ENCODE results near the gene CLIP1. TPM values are rescaled to one million over a fixed set of nuclear protein-coding genes. Genes with fewer than 3 reads are reported as not detected.

CLIP1 gene
- polyA plus RNA-seq, 1 donor (not counting 4 experiments of a cell fraction or from before 2014, with no cell fraction given): 54.0 TPM

- DNase-seq (ENCODE audit: low read depth, low spot score) (no peak), FAIRE-seq (no peak)
- Histone ChIP-seq H3K4me1 (ENCODE audit: control insufficient read depth, extremely low read depth, insufficient read depth, low read length) (no peaks in the 10 kb centered on the region), H3K4me3 (ENCODE audit: control insufficient read depth in 2 of 3, extremely low read depth in 1 of 3, insufficient read depth in 2 of 3, low read depth in 1 of 3, low read length in 3 of 3) (no peak overlapping the region), H3K9me3 (ENCODE audit: control insufficient read depth, low read depth, low read length) (no peaks in the 10 kb centered on the region), H3K9me1 (ENCODE audit: control insufficient read depth, extremely low read depth, insufficient read depth, low read length) (no peaks in the 10 kb centered on the region), H3K9ac (ENCODE audit: control insufficient read depth, extremely low read depth, insufficient read depth, low read length) (no peak overlapping the region), H3K79me2 (ENCODE audit: control insufficient read depth, insufficient read depth, low read length) (no peaks in the 10 kb centered on the region), H3K4me2 (ENCODE audit: control insufficient read depth, extremely low read depth, insufficient read depth, low read depth, low read length) (no peak overlapping the region), H3K27ac (ENCODE audit: control insufficient read depth, insufficient read depth, low read length) (no peak overlapping the region), H3K27me3 (ENCODE audit: control insufficient read depth, extremely low read depth, insufficient read depth, low read length) (no peaks in the 10 kb centered on the region), H4K20me1 (ENCODE audit: control insufficient read depth, extremely low read depth, insufficient read depth, low read length) (no peaks in the 10 kb centered on the region), H2AFZ (ENCODE audit: control insufficient read depth, low read length) (no peak overlapping the region), H3K36me3 (ENCODE audit: control insufficient read depth in 2 of 2, extremely low read depth in 1 of 2, insufficient read depth in 2 of 2, low read length in 2 of 2) (peaks cover 24 to 25% of the 10 kb centered on the region in 2 experiments)
- TF ChIP-seq CTCF (optimal IDR thresholded peaks at IDR 0.05 in 1 of 3, IDR thresholded peaks at IDR 0.05 in 1 of 3, conservative IDR thresholded peaks at IDR 0.05 in 1 of 3; ENCODE audit: extremely low read depth in 1 of 3, insufficient read depth in 2 of 3, low read length in 3 of 3) (no peak), EZH2 (IDR thresholded peaks at IDR 0.05; ENCODE audit: low read length) (no peak)
- dilution Hi-C loops (cut with MboI; ENCODE audit: extremely low pct_ligation_motif_present, low sequenced_read_pairs): no loop called here
Measured at GRCh38 chr12:122350141-122350848, 72.2 kb downstream of the CLIP1 start.

- dilution Hi-C loops (cut with MboI; ENCODE audit: extremely low pct_ligation_motif_present, low sequenced_read_pairs): no loop called here
- H3K9ac ChIP-seq (ENCODE audit: control insufficient read depth, extremely low read depth, insufficient read depth, low read length): no peak overlapping the region
- no peak for DNase-seq (ENCODE audit: low read depth, low spot score)
- no peaks in the 10 kb centered on the region for H4K20me1 ChIP-seq (ENCODE audit: control insufficient read depth, extremely low read depth, insufficient read depth, low read length)
- H3K9me1 ChIP-seq (ENCODE audit: control insufficient read depth, extremely low read depth, insufficient read depth, low read length): no peaks in the 10 kb centered on the region
- no peaks in the 10 kb centered on the region for H3K27me3 ChIP-seq (ENCODE audit: control insufficient read depth, extremely low read depth, insufficient read depth, low read length)
- FAIRE-seq: no peak
- no peak overlapping the region for H3K4me3 ChIP-seq (ENCODE audit: control insufficient read depth in 2 of 3, extremely low read depth in 1 of 3, insufficient read depth in 2 of 3, low read depth in 1 of 3, low read length in 3 of 3)
- H3K9me3 ChIP-seq (ENCODE audit: control insufficient read depth, low read depth, low read length): no peaks in the 10 kb centered on the region
- H3K4me1 ChIP-seq (ENCODE audit: control insufficient read depth, extremely low read depth, insufficient read depth, low read length): no peaks in the 10 kb centered on the region
- no peak for TF ChIP-seq CTCF (optimal IDR thresholded peaks at IDR 0.05 in 1 of 3, IDR thresholded peaks at IDR 0.05 in 1 of 3, conservative IDR thresholded peaks at IDR 0.05 in 1 of 3; ENCODE audit: extremely low read depth in 1 of 3, insufficient read depth in 2 of 3, low read length in 3 of 3)
- TF ChIP-seq EZH2 (IDR thresholded peaks at IDR 0.05; ENCODE audit: low read length): no peak
- no peak overlapping the region for H2AFZ ChIP-seq (ENCODE audit: control insufficient read depth, low read length)
- no peak overlapping the region for H3K4me2 ChIP-seq (ENCODE audit: control insufficient read depth, extremely low read depth, insufficient read depth, low read depth, low read length)
- no peak overlapping the region for H3K27ac ChIP-seq (ENCODE audit: control insufficient read depth, insufficient read depth, low read length)
- H3K79me2 ChIP-seq (ENCODE audit: control insufficient read depth, insufficient read depth, low read length): no peaks in the 10 kb centered on the region
- H3K36me3 ChIP-seq (ENCODE audit: control insufficient read depth in 2 of 2, extremely low read depth in 1 of 2, insufficient read depth in 2 of 2, low read length in 2 of 2): peaks cover 14 to 20% of the 10 kb centered on the region in 2 experiments
Measured at GRCh38 chr12:122349078-122349477, 73.4 kb downstream of the CLIP1 start.
